Measurements from ENCODE around the gene OR5D16. TPM values are rescaled to one million over a fixed set of nuclear protein-coding genes. Genes with fewer than 3 reads are reported as not detected.
"Not testable (repeated sequence)": the region's sequence is repeated elsewhere in the genome, so short reads cannot be mapped to it uniquely, and the experiment has no call there.

OR5D16 gene
- total and polyA plus RNA-seq, 3 experiments from 2014 or later = not detected

DNA sequence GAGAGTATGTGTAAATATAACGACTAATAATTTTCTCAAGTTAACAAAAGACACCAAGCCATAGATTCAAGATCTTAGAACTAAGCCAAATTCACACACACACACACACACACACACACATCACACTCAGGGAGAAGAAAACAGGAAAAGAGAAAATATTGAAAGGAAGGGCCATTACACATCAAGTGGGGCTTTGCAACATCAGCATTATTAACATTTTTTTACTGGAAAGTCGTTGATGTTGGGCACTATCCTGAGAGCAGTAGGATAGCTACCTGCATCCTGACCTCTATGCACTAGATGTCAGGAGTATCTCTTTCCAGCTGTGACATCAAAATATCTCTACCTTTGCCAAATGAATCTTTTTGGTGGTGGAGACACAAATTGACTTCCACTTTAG lies 8.9 kb downstream of the OR5D16 start:
- Histone ChIP-seq H3K27me3 (ENCODE audit: insufficient read depth, low read length, poor library complexity, severe bottlenecking) (no peaks in the 10 kb centered on the region), H3K4me3 (ENCODE audit: low read length) (no peak overlapping the region), H3K36me3 (ENCODE audit: insufficient read depth, low read length) (no peaks in the 10 kb centered on the region), H3K9me3 (ENCODE audit: low read length) (no peaks in the 10 kb centered on the region), H3K4me1 (ENCODE audit: insufficient read depth, low read length) (no peaks in the 10 kb centered on the region), H3K27ac (ENCODE audit: low read depth, low read length) (no peak overlapping the region)
- peaks cover 8 to 24% (median 10%) of the 10 kb centered on the region in 5 donors for H3K9me3 Mint-ChIP-seq
- H3K4me3 Mint-ChIP-seq = no peak overlapping the region
- DNase-seq = no peak
- ChIA-PET CTCF (no interaction called here), POLR2A (no interaction called here)
- H3K4me1 Mint-ChIP-seq = no peaks in the 10 kb centered on the region
- H3K27ac Mint-ChIP-seq = no peak overlapping the region
- no peaks in the 10 kb centered on the region for H3K27me3 Mint-ChIP-seq
- no peaks in the 10 kb centered on the region for H3K36me3 Mint-ChIP-seq

GRCh38 chr11:55849037-55849436 lies 10.5 kb downstream of the OR5D16 start:
- no peaks in the 10 kb centered on the region for H3K27me3 Mint-ChIP-seq

GRCh38 chr11:55852141-55852540 lies 13.6 kb downstream of the OR5D16 start:
- Histone ChIP-seq H3K27me3 (ENCODE audit: insufficient read depth, low read length, poor library complexity, severe bottlenecking) (no peaks in the 10 kb centered on the region), H3K27ac (ENCODE audit: low read depth, low read length) (no peak overlapping the region), H3K36me3 (ENCODE audit: insufficient read depth, low read length) (no peaks in the 10 kb centered on the region), H3K4me1 (ENCODE audit: insufficient read depth, low read length) (no peaks in the 10 kb centered on the region), H3K4me3 (ENCODE audit: low read length) (no peak overlapping the region), H3K9me3 (ENCODE audit: low read length) (no peaks in the 10 kb centered on the region)
- no peaks in the 10 kb centered on the region for H3K27me3 Mint-ChIP-seq
- ChIA-PET POLR2A (no interaction called here), CTCF (no interaction called here)
- no peaks in the 10 kb centered on the region for H3K4me1 Mint-ChIP-seq
- no peak overlapping the region for H3K4me3 Mint-ChIP-seq
- no peak for DNase-seq
- H3K9me3 Mint-ChIP-seq = peaks cover 2 to 29% (median 12%) of the 10 kb centered on the region in 5 donors
- no peak overlapping the region for H3K27ac Mint-ChIP-seq
- H3K36me3 Mint-ChIP-seq = no peaks in the 10 kb centered on the region

More at GRCh38 chr11:55849037-55849436, 10.5 kb downstream of the OR5D16 start:
- Mint-ChIP-seq H3K27ac (no peak overlapping the region), H3K4me1 (no peaks in the 10 kb centered on the region), H3K4me3 (no peak overlapping the region), H3K36me3 (no peaks in the 10 kb centered on the region), H3K9me3 (peaks cover 4 to 26% (median 15%) of the 10 kb centered on the region in 5 donors)
- no peak for DNase-seq
- H3K4me1 ChIP-seq (ENCODE audit: insufficient read depth, low read length) = no peaks in the 10 kb centered on the region
- POLR2A ChIA-PET = no interaction called here
- H3K9me3 ChIP-seq (ENCODE audit: low read length) = no peaks in the 10 kb centered on the region
- H3K4me3 ChIP-seq (ENCODE audit: low read length) = no peak overlapping the region
- no peak overlapping the region for H3K27ac ChIP-seq (ENCODE audit: low read depth, low read length)
- H3K36me3 ChIP-seq (ENCODE audit: insufficient read depth, low read length) = no peaks in the 10 kb centered on the region
- H3K27me3 ChIP-seq (ENCODE audit: insufficient read depth, low read length, poor library complexity, severe bottlenecking) = no peaks in the 10 kb centered on the region
- CTCF ChIA-PET = no interaction called here

GRCh38 chr11:55854704-55855103 lies 16.2 kb downstream of the OR5D16 start:
- Histone ChIP-seq H3K27me3 (ENCODE audit: insufficient read depth, low read length, poor library complexity, severe bottlenecking) (no peaks in the 10 kb centered on the region), H3K36me3 (ENCODE audit: insufficient read depth, low read length) (no peaks in the 10 kb centered on the region), H3K27ac (ENCODE audit: low read depth, low read length) (no peak overlapping the region), H3K9me3 (ENCODE audit: low read length) (no peaks in the 10 kb centered on the region), H3K4me1 (ENCODE audit: insufficient read depth, low read length) (no peaks in the 10 kb centered on the region), H3K4me3 (ENCODE audit: low read length) (no peak overlapping the region)
- ChIA-PET POLR2A (no interaction called here), CTCF (no interaction called here)
- Mint-ChIP-seq H3K27me3 (no peaks in the 10 kb centered on the region), H3K9me3 (peaks cover 0 to 44% (median 7%) of the 10 kb centered on the region in 5 donors), H3K4me1 (no peaks in the 10 kb centered on the region), H3K4me3 (no peak overlapping the region), H3K27ac (no peak overlapping the region), H3K36me3 (no peaks in the 10 kb centered on the region)
- DNase-seq = no peak

GRCh38 chr11:55867354-55867753 lies 28.8 kb downstream of the OR5D16 start:
- H3K36me3 Mint-ChIP-seq; H3K27ac ChIP-seq (ENCODE audit: low read depth, low read length); H3K4me1 ChIP-seq (ENCODE audit: insufficient read depth, low read length); H3K27me3 ChIP-seq (ENCODE audit: insufficient read depth, low read length, poor library complexity, severe bottlenecking); H3K4me1 Mint-ChIP-seq; H3K36me3 ChIP-seq (ENCODE audit: insufficient read depth, low read length); H3K27ac Mint-ChIP-seq; H3K9me3 ChIP-seq (ENCODE audit: low read length); H3K4me3 Mint-ChIP-seq; H3K27me3 Mint-ChIP-seq; CTCF ChIA-PET; H3K4me3 ChIP-seq (ENCODE audit: low read length); DNase-seq; POLR2A ChIA-PET: not testable (repeated sequence)
- H3K9me3 Mint-ChIP-seq = peaks cover 14 to 26% (median 17%) of the 10 kb centered on the region in 5 donors

GRCh38 chr11:55872731-55873130 lies 34.2 kb downstream of the OR5D16 start:
- H3K4me1 Mint-ChIP-seq; CTCF ChIA-PET; H3K4me1 ChIP-seq (ENCODE audit: insufficient read depth, low read length); DNase-seq; H3K27me3 ChIP-seq (ENCODE audit: insufficient read depth, low read length, poor library complexity, severe bottlenecking); H3K27ac ChIP-seq (ENCODE audit: low read depth, low read length); H3K27ac Mint-ChIP-seq; H3K36me3 ChIP-seq (ENCODE audit: insufficient read depth, low read length); POLR2A ChIA-PET; H3K4me3 Mint-ChIP-seq; H3K9me3 ChIP-seq (ENCODE audit: low read length); H3K36me3 Mint-ChIP-seq; H3K27me3 Mint-ChIP-seq; H3K4me3 ChIP-seq (ENCODE audit: low read length): not testable (repeated sequence)
- H3K9me3 Mint-ChIP-seq = peaks cover 0 to 27% (median 12%) of the 10 kb centered on the region in 5 donors

DNA sequence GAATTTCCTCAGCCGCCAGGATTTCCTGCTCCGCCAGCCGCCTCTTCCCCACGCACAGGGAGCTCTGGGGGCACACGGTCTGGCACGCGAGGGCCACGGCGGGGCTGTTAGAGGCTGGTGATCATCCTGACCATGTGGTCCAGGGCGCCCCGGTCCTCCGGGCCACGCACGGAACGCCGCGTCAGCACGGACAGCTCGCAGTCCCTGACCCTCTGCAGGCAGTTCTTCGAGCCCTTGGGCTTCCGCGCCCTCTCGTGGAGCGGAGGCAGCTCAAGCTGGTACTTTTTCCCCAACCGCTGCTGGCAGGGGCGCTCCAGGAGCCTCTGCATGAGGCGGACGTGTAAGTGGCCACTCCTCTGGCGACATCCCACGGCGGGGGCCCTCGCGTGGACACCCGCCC lies 34.6 kb downstream of the OR5D16 start:
- H3K27ac ChIP-seq (ENCODE audit: low read depth, low read length); H3K27me3 Mint-ChIP-seq; POLR2A ChIA-PET; H3K4me1 Mint-ChIP-seq; H3K36me3 ChIP-seq (ENCODE audit: insufficient read depth, low read length); H3K4me1 ChIP-seq (ENCODE audit: insufficient read depth, low read length); H3K27me3 ChIP-seq (ENCODE audit: insufficient read depth, low read length, poor library complexity, severe bottlenecking); CTCF ChIA-PET; H3K36me3 Mint-ChIP-seq; H3K4me3 Mint-ChIP-seq; H3K9me3 ChIP-seq (ENCODE audit: low read length); H3K27ac Mint-ChIP-seq; DNase-seq; H3K4me3 ChIP-seq (ENCODE audit: low read length): not testable (repeated sequence)
- H3K9me3 Mint-ChIP-seq = peaks cover 3 to 29% (median 15%) of the 10 kb centered on the region in 5 donors

DNA sequence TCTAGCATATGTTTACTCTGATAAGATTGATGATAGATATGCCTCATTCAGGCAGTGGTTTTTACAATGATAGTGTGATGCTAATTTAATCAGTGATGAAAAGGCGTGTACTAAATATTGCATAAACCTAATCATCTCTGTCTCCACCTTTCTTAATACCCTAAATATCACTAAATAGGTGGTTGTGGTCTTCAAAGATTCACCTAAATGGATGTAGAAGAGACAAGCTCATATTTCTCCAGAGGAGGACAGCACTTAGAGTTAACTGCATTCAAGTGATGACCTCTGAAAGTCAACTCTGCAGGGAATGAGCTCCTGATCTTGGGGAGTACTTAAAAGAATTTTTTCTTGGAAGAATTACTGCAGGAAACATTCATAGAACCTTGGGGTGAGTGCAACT lies 44.4 kb downstream of the OR5D16 start, which contains the start of gene TRIM51:
TSS of gene TRIM51 (plus strand) at position 301 of the 400 bp plus-strand sequence. CDS start 2,132 bp downstream, outside the sequence.
- H3K4me1 Mint-ChIP-seq; H3K9me3 ChIP-seq (ENCODE audit: low read length); H3K4me3 ChIP-seq (ENCODE audit: low read length); H3K27me3 Mint-ChIP-seq; CTCF ChIA-PET; H3K27me3 ChIP-seq (ENCODE audit: insufficient read depth, low read length, poor library complexity, severe bottlenecking); DNase-seq; POLR2A ChIA-PET; H3K4me3 Mint-ChIP-seq; H3K27ac Mint-ChIP-seq; H3K36me3 ChIP-seq (ENCODE audit: insufficient read depth, low read length); H3K4me1 ChIP-seq (ENCODE audit: insufficient read depth, low read length); H3K27ac ChIP-seq (ENCODE audit: low read depth, low read length); H3K36me3 Mint-ChIP-seq: not testable (repeated sequence)
- peaks cover 6 to 23% (median 9%) of the 10 kb centered on the region in 5 donors for H3K9me3 Mint-ChIP-seq

- H3K27ac ChIP-seq (ENCODE audit: low read depth, low read length); H3K27ac Mint-ChIP-seq; CTCF ChIA-PET; H3K27me3 Mint-ChIP-seq; DNase-seq; H3K27me3 ChIP-seq (ENCODE audit: insufficient read depth, low read length, poor library complexity, severe bottlenecking); POLR2A ChIA-PET; H3K4me3 Mint-ChIP-seq; H3K4me1 ChIP-seq (ENCODE audit: insufficient read depth, low read length); H3K4me3 ChIP-seq (ENCODE audit: low read length); H3K36me3 ChIP-seq (ENCODE audit: insufficient read depth, low read length); H3K36me3 Mint-ChIP-seq; H3K4me1 Mint-ChIP-seq; H3K9me3 ChIP-seq (ENCODE audit: low read length): not testable (repeated sequence)
- peaks cover 6 to 18% (median 8%) of the 10 kb centered on the region in 5 donors for H3K9me3 Mint-ChIP-seq
Observed at GRCh38 chr11:55884995-55885394, 46.4 kb downstream of the OR5D16 start.
